ENCODE results near the gene APOF. TPM values are rescaled to one million over a fixed set of nuclear protein-coding genes. Genes with fewer than 3 reads are reported as not detected.

Gene APOF
- polyA plus RNA-seq, 2 of the 4 experiments (the other 2 are of a cell fraction) = not detected

- TF ChIP-seq USF2 (IDR thresholded peaks at IDR 0.05) = peak; percentile 33; the same call in 1 of the 2 replicates
- no peak for TF ChIP-seq HES2 (IDR thresholded peaks at IDR 0.05)
- TF ChIP-seq TP53 (CRISPR knock-in tag; IDR thresholded peaks at IDR 0.05) = peak; percentile 63; the same call in 1 of the 2 replicates
- peak; percentile 24 for TF ChIP-seq REST (IDR thresholded peaks at IDR 0.05)
- no peak for TF ChIP-seq SMC3 (IDR thresholded peaks at IDR 0.05)
- TF ChIP-seq RCOR1 (IDR thresholded peaks at IDR 0.05; ENCODE audit: low read depth, low read length) = no peak
- no peak for TF ChIP-seq HDAC2 (IDR thresholded peaks at IDR 0.05)
- no peak for TF ChIP-seq CBX8 (IDR thresholded peaks at IDR 0.05)
- TF ChIP-seq BHLHE40 (IDR thresholded peaks at IDR 0.05; ENCODE audit: low read depth, low read length) = no peak
- no peak for TF ChIP-seq NFE2L2 (conservative IDR thresholded peaks at IDR 0.05; ENCODE audit: low read length)
- TF ChIP-seq E2F6 (IDR thresholded peaks at IDR 0.05; ENCODE audit: borderline replicate concordance, low read depth) = peak; percentile 71; the same call in 1 of the 2 replicates
- TF ChIP-seq FOSL2 (IDR thresholded peaks at IDR 0.05) = no peak
- peak; percentile 18; the same call in 1 of the 2 replicates for TF ChIP-seq FOSL2 (CRISPR knock-in tag; IDR thresholded peaks at IDR 0.05)
- peak; percentile 71 for TF ChIP-seq MYC (IDR thresholded peaks at IDR 0.05; ENCODE audit: borderline replicate concordance, low read length)
- TF ChIP-seq HOXA7 (CRISPR knock-in tag; IDR thresholded peaks at IDR 0.05) = no peak
- TF ChIP-seq CHD2 (IDR thresholded peaks at IDR 0.05; ENCODE audit: low read length, partially characterized antibody) = no peak
- no peak; the same call in 1 of the 2 replicates for TF ChIP-seq FOSB (CRISPR knock-in tag; IDR thresholded peaks at IDR 0.05)
- TF ChIP-seq MAX (IDR thresholded peaks at IDR 0.05) = peak; percentile 82
- TF ChIP-seq TFCP2L1 (CRISPR knock-in tag; IDR thresholded peaks at IDR 0.05) = no peak
Measured at GRCh38 chr12:56333679-56334489, 28.8 kb downstream of the APOF start, which contains the start of gene PAN2 (continued).

- 31% methylated on average over 8 of the region's 8 CpGs for WGBS (ENCODE audit: missing lambda C conversion rate)
- DNase-seq (ENCODE audit: low read depth in 1 of 2, low spot score in 1 of 2) = peak in 1 of 2 experiments; percentile 31
- Histone ChIP-seq H3K27ac (peak overlapping the region; percentile 91 to 92), H3K4me2 (peak overlapping the region; percentile 96), H3K9me3 (no peaks in the 10 kb centered on the region), H3K4me3 (peak overlapping the region; percentile 54), H3K4me1 (peaks cover 15% of the 10 kb centered on the region)
- CTCF ChIA-PET = interaction anchor here (0.6 to 2.4 kb wide), 8 partner anchors 12 to 203 kb away, joined by 3 to 14 read pairs (median 4); partner anchors contain the start of gene COQ10A
- FAIRE-seq = no peak
- peak; percentile 11 to 27 for ATAC-seq
- POLR2A ChIA-PET = interaction anchor here (0.5 to 2.5 kb wide), 9 partner anchors 9 to 1009 kb away, joined by 3 to 21 read pairs (median 3); partner anchors contain the start of genes CNPY2, SPRYD4, STAT2 and TIMELESS
- TF ChIP-seq HMGXB4 (CRISPR knock-in tag; IDR thresholded peaks at IDR 0.05; ENCODE audit: borderline replicate concordance) = no peak
- 0 out of 2 replicates have a peak, but pooled peaks have one; percentile 30 for TF ChIP-seq HOXA7 (CRISPR knock-in tag; IDR thresholded peaks at IDR 0.05)
- TF ChIP-seq FOSB (CRISPR knock-in tag; IDR thresholded peaks at IDR 0.05) = peak; percentile 29; the same call in 1 of the 2 replicates
Measured at GRCh38 chr12:56333197-56333678, 29.4 kb downstream of the APOF start.
